Measurements from ENCODE around the gene ID3.
"Not testable (repeated sequence)": the region's sequence is repeated elsewhere in the genome, so short reads cannot be mapped to it uniquely, and the experiment has no call there.

The ID3 gene

GRCh38 chr1:23588749-23589548 is 29.6 kb upstream of the ID3 start:
- DNase-seq = no peak

- DNase-seq = no peak
Measured at GRCh38 chr1:23585321-23586022, 26.2 kb upstream of the ID3 start.

GRCh38 chr1:23583727-23584126 is 24.4 kb upstream of the ID3 start:
- DNase-seq = not testable (repeated sequence)

GRCh38 chr1:23582820-23583219 is 23.5 kb upstream of the ID3 start:
- DNase-seq = no peak

GRCh38 chr1:23581219-23581618 is 21.9 kb upstream of the ID3 start:
- no peak for DNase-seq

- no peak for DNase-seq
Measured at GRCh38 chr1:23578997-23579363, 19.7 kb upstream of the ID3 start.

GRCh38 chr1:23578311-23578996 is 19.2 kb upstream of the ID3 start:
- no peak for DNase-seq

GRCh38 chr1:23577056-23578004 is 18.0 kb upstream of the ID3 start:
- no peak for DNase-seq

- DNase-seq = no peak
Measured at GRCh38 chr1:23576338-23577055, 17.2 kb upstream of the ID3 start.

GRCh38 chr1:23575226-23575810 is 16.0 kb upstream of the ID3 start:
- no peak for DNase-seq

GRCh38 chr1:23574265-23574754 is 15.0 kb upstream of the ID3 start:
- no peak for DNase-seq

GRCh38 chr1:23573574-23574182 is 14.4 kb upstream of the ID3 start:
- DNase-seq = no peak

GRCh38 chr1:23571465-23571864 is 12.2 kb upstream of the ID3 start:
- no peak for DNase-seq

- DNase-seq = no peak
Measured at GRCh38 chr1:23570001-23570691, 10.8 kb upstream of the ID3 start.

- no peak for DNase-seq
Measured at GRCh38 chr1:23568608-23569383, 9.5 kb upstream of the ID3 start.

GRCh38 chr1:23567996-23568607 is 8.8 kb upstream of the ID3 start:
- no peak for DNase-seq

GRCh38 chr1:23567629-23567995 is 8.3 kb upstream of the ID3 start:
- DNase-seq = no peak

GRCh38 chr1:23566304-23566703 is 7.0 kb upstream of the ID3 start:
- no peak for DNase-seq

GRCh38 chr1:23565776-23566175 is 6.5 kb upstream of the ID3 start:
- no peak for DNase-seq
